ENCODE measurements around the gene GALNS. TPM values are rescaled to one million over a fixed set of nuclear protein-coding genes. Genes with fewer than 3 reads are reported as not detected.

The GALNS gene
- total RNA-seq, 6 experiments from 2014 or later = 16.6 to 20.7 (median 18.2) TPM

DNA sequence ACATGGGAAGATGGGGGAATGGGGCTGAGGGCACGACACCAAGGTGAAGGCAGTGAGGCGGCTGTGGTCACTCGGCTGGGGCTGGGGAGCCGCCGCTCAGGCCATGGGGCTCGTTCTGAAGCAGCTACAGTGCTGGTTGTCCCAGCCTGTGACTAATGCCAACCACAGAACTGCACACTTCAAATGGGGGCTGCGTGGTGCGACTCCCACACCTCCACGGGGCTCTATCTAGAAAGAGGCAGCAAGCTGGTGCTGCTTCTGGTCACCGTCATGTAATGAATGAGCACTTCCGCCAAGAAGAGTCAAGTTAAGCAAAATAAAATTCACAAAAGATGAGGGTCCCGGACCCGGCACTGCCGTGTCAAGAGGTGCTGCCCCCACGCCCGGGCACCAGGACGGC is 20.0 kb downstream of the GALNS start:
- no peak overlapping the region for H3K4me3 Mint-ChIP-seq
- no peaks in the 10 kb centered on the region for H3K27me3 Mint-ChIP-seq (ENCODE audit: insufficient read depth)
- DNase-seq = no peak
- H3K36me3 Mint-ChIP-seq (ENCODE audit: low read depth) = no peaks in the 10 kb centered on the region
- no peak overlapping the region for H3K27ac Mint-ChIP-seq
- TF ChIP-seq, protein P1, sequence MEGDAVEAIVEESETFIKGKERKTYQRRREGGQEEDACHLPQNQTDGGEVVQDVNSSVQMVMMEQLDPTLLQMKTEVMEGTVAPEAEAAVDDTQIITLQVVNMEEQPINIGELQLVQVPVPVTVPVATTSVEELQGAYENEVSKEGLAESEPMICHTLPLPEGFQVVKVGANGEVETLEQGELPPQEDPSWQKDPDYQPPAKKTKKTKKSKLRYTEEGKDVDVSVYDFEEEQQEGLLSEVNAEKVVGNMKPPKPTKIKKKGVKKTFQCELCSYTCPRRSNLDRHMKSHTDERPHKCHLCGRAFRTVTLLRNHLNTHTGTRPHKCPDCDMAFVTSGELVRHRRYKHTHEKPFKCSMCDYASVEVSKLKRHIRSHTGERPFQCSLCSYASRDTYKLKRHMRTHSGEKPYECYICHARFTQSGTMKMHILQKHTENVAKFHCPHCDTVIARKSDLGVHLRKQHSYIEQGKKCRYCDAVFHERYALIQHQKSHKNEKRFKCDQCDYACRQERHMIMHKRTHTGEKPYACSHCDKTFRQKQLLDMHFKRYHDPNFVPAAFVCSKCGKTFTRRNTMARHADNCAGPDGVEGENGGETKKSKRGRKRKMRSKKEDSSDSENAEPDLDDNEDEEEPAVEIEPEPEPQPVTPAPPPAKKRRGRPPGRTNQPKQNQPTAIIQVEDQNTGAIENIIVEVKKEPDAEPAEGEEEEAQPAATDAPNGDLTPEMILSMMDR (IDR thresholded peaks at IDR 0.05) = no peak
- no peaks in the 10 kb centered on the region for H3K9me3 Mint-ChIP-seq
- H3K4me1 Mint-ChIP-seq (ENCODE audit: low read depth) = no peaks in the 10 kb centered on the region

DNA sequence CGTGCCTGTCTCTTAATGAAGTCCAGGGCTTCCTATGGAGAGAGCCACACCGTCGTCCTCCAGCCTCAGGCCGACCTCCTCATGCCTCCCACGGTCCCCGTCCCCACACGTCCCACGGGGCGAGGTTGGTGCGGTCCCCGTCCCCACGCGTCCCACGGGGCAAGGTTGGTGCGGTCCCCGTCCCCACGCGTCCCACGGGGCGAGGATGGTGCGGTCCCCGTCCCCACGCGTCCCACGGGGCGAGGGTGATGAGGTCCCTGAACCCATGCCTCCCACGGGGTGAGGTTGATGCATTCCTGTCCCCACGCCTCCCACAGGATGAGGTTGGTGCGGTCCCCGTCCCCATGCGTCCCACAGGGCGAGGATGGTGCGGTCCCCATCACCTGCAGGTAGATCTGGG is 20.9 kb downstream of the GALNS start:
- Mint-ChIP-seq H3K27me3 (ENCODE audit: insufficient read depth) (no peaks in the 10 kb centered on the region), H3K4me3 (no peak overlapping the region), H3K9me3 (no peaks in the 10 kb centered on the region), H3K36me3 (ENCODE audit: low read depth) (no peaks in the 10 kb centered on the region), H3K27ac (no peak overlapping the region), H3K4me1 (ENCODE audit: low read depth) (no peaks in the 10 kb centered on the region)
- TF ChIP-seq, protein P1 (IDR thresholded peaks at IDR 0.05) = no peak
- DNase-seq = no peak

DNA sequence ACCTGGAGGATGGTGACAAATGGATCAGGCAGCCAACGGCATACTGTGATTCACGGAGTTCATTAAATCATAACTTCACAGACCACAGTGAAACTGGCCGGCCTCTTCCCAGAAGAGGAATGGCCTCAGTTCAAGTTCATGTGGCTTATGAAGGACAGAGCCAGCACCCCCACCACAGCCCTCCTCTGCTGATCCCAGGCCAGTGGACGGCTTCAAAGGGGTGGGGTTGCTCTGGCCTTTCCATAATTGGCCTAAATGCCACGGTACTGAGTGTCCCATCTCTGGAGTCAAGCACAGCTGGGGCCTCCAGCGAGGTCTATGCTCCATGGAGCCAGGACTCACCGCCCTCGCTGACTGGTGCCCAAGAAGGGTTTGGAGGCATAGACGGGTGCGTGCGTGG is 21.4 kb downstream of the GALNS start:
- Mint-ChIP-seq H3K4me1 (ENCODE audit: low read depth) (no peaks in the 10 kb centered on the region), H3K36me3 (ENCODE audit: low read depth) (no peaks in the 10 kb centered on the region), H3K9me3 (no peaks in the 10 kb centered on the region), H3K4me3 (no peak overlapping the region), H3K27me3 (ENCODE audit: insufficient read depth) (no peaks in the 10 kb centered on the region), H3K27ac (no peak overlapping the region)
- DNase-seq = no peak
- TF ChIP-seq, protein P1 (IDR thresholded peaks at IDR 0.05) = no peak

DNA sequence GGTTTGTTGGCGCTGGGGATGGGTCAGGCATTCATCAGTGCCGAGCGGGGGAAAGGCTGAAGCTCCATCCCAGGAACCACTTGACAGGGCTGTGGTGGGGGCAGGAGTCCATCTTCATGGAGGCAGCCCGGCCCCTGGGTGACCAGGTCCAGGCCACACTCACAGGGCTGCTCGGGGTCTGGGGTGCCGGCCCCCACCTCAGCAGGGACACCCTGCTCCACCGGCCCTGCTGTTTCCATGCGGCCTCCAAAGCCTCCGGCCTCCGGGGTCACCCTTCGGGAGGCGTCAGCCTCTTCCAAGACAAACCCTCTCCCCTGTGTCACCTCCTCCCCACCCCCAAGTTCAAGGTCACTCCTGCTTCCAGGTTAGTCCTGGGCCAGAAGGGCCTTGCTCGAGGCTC is 22.1 kb downstream of the GALNS start:
- Mint-ChIP-seq H3K9me3 (no peaks in the 10 kb centered on the region), H3K36me3 (ENCODE audit: low read depth) (no peaks in the 10 kb centered on the region), H3K27ac (no peak overlapping the region), H3K27me3 (ENCODE audit: insufficient read depth) (no peaks in the 10 kb centered on the region), H3K4me3 (no peak overlapping the region), H3K4me1 (ENCODE audit: low read depth) (no peaks in the 10 kb centered on the region)
- DNase-seq = no peak
- TF ChIP-seq, protein P1 (IDR thresholded peaks at IDR 0.05) = no peak

DNA sequence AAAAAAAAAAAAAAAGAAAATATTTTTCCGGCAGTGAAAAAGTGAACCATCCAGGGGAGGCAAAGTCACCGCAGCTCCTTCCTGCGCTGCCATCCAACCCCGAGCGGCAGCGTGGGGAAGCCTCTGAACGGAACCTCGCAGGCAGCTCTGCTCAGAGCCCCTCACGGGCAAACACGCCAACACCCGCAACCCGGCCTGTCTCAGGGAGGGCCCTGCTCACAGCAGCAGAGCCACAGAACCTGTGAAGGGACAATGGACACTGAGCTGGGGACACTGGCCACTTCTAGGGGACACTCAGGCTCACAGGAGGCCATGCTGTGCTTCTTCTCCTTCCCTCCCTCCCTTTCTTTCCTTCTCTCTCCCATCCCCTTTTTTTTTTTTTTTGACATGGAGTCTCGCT is 23.7 kb downstream of the GALNS start:
- no peak overlapping the region for H3K4me3 Mint-ChIP-seq
- no peaks in the 10 kb centered on the region for H3K27me3 Mint-ChIP-seq (ENCODE audit: insufficient read depth)
- no peaks in the 10 kb centered on the region for H3K9me3 Mint-ChIP-seq
- no peaks in the 10 kb centered on the region for H3K36me3 Mint-ChIP-seq (ENCODE audit: low read depth)
- DNase-seq = no peak
- H3K4me1 Mint-ChIP-seq (ENCODE audit: low read depth) = no peaks in the 10 kb centered on the region
- H3K27ac Mint-ChIP-seq = no peak overlapping the region
- TF ChIP-seq, protein P1 (IDR thresholded peaks at IDR 0.05) = no peak

DNA sequence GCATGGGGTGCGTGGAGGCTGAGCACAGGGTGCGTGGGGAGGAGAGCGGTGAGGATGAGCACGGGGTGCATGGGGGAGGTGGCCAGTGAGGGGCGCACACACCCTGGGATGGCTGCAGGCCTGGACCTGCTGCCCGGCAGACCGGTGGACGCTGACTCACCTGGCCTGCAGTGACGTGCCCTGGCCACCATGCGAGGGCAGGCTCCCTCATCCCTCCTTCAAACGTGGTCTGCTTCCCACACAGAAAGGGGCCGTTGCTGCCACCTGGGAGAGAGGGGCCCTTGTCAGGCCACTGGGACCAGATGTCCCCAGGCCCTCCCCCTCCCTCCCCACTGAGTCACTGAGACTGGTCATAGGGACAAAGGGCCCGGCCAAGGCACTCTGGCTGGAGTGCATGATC is 24.9 kb downstream of the GALNS start:
- Mint-ChIP-seq H3K4me3 (no peak overlapping the region), H3K27ac (no peak overlapping the region), H3K36me3 (ENCODE audit: low read depth) (no peaks in the 10 kb centered on the region), H3K27me3 (ENCODE audit: insufficient read depth) (no peaks in the 10 kb centered on the region), H3K9me3 (no peaks in the 10 kb centered on the region), H3K4me1 (ENCODE audit: low read depth) (no peaks in the 10 kb centered on the region)
- TF ChIP-seq, protein P1 (IDR thresholded peaks at IDR 0.05) = peak; percentile 29
- peak; percentile 8 for DNase-seq
